Measurements from ENCODE around the gene SPRR4.

Gene SPRR4

GRCh38 chr1:152983743-152984142, 13.3 kb downstream of the SPRR4 start, which contains the start of gene SPRR1A:
SPRR1A (plus strand) TSS chr1:152984081; CDS start chr1:152985231, 1,150 bp downstream.
- H3K4me2 ChIP-seq (ENCODE audit: low read length) = no peak within 1 kb of the TSS
- no peak within 1 kb of the TSS for H3K4ac ChIP-seq (ENCODE audit: low read depth, low read length)
- no peak for DNase-seq
- no peaks in the 10 kb centered on the region for H3K79me2 ChIP-seq (ENCODE audit: control insufficient read depth, insufficient read depth, low read length, poor library complexity)
- H3K79me1 ChIP-seq (ENCODE audit: low read length) = no peaks in the 10 kb centered on the region
- no peak within 1 kb of the TSS for H4K12ac ChIP-seq (ENCODE audit: low read depth, low read length)
- H3K36me3 ChIP-seq (ENCODE audit: control insufficient read depth in 1 of 2, insufficient read depth in 2 of 2, low read length in 2 of 2) = no peaks in the 10 kb centered on the region
- H2BK12ac ChIP-seq (ENCODE audit: low read length) = no peak within 1 kb of the TSS
- peaks cover 2% of the 10 kb centered on the region for H3K9me3 ChIP-seq (ENCODE audit: insufficient read depth, low read depth, low read length)
- H3K27me3 ChIP-seq (ENCODE audit: insufficient read depth, low read length) = no peaks in the 10 kb centered on the region
- no peak within 1 kb of the TSS for H2AK5ac ChIP-seq (ENCODE audit: low read length)
- no peak within 1 kb of the TSS for H3K27ac ChIP-seq (ENCODE audit: low read depth, low read length)
- H4K8ac ChIP-seq (ENCODE audit: low read depth, low read length) = no peak within 1 kb of the TSS
- H3K18ac ChIP-seq (ENCODE audit: low read length) = no peak within 1 kb of the TSS
- WGBS (ENCODE audit: extremely low coverage, insufficient coverage, insufficient read length) = no CpG with 5 or more reads among the region's 3 CpGs
- no peak within 1 kb of the TSS for H3K23ac ChIP-seq (ENCODE audit: low read length)
- no peak within 1 kb of the TSS for H3K4me3 ChIP-seq (ENCODE audit: low read depth, low read length)
- no peak within 1 kb of the TSS for H2BK120ac ChIP-seq (ENCODE audit: insufficient read depth, low read length, poor library complexity)
- no peaks in the 10 kb centered on the region for H3K4me1 ChIP-seq (ENCODE audit: control insufficient read depth in 1 of 2, insufficient read depth in 2 of 2, low read length in 2 of 2)
- H2AFZ ChIP-seq (ENCODE audit: insufficient read depth, low read length, poor library complexity) = no peak within 1 kb of the TSS
- H3K14ac ChIP-seq (ENCODE audit: low read length) = no peak within 1 kb of the TSS
- no peak within 1 kb of the TSS for H2BK5ac ChIP-seq (ENCODE audit: low read depth, low read length, poor library complexity)
- no peak within 1 kb of the TSS for H3K9ac ChIP-seq (ENCODE audit: low read length)
- no peak within 1 kb of the TSS for H4K91ac ChIP-seq (ENCODE audit: low read depth, low read length)

- H3K18ac ChIP-seq (ENCODE audit: low read length) = no peak overlapping the region
- H3K4me2 ChIP-seq (ENCODE audit: low read length) = no peak overlapping the region
- no peak overlapping the region for H4K8ac ChIP-seq (ENCODE audit: low read depth, low read length)
- no peaks in the 10 kb centered on the region for H3K27me3 ChIP-seq (ENCODE audit: insufficient read depth, low read length)
- no peak overlapping the region for H3K27ac ChIP-seq (ENCODE audit: low read depth, low read length)
- H2BK5ac ChIP-seq (ENCODE audit: low read depth, low read length, poor library complexity) = no peak overlapping the region
- H3K79me1 ChIP-seq (ENCODE audit: low read length) = no peaks in the 10 kb centered on the region
- H4K12ac ChIP-seq (ENCODE audit: low read depth, low read length) = no peak overlapping the region
- H3K4ac ChIP-seq (ENCODE audit: low read depth, low read length) = no peak overlapping the region
- no peak for DNase-seq
- no peak overlapping the region for H3K4me3 ChIP-seq (ENCODE audit: low read depth, low read length)
- no peaks in the 10 kb centered on the region for H3K4me1 ChIP-seq (ENCODE audit: control insufficient read depth in 1 of 2, insufficient read depth in 2 of 2, low read length in 2 of 2)
- H3K23ac ChIP-seq (ENCODE audit: low read length) = no peak overlapping the region
- WGBS (ENCODE audit: extremely low coverage, insufficient coverage, insufficient read length) = no CpG with 5 or more reads among the region's 2 CpGs
- H4K91ac ChIP-seq (ENCODE audit: low read depth, low read length) = no peak overlapping the region
- H3K9ac ChIP-seq (ENCODE audit: low read length) = no peak overlapping the region
- no peak overlapping the region for H2BK120ac ChIP-seq (ENCODE audit: insufficient read depth, low read length, poor library complexity)
- H2AK5ac ChIP-seq (ENCODE audit: low read length) = no peak overlapping the region
- no peak overlapping the region for H2BK12ac ChIP-seq (ENCODE audit: low read length)
- H2AFZ ChIP-seq (ENCODE audit: insufficient read depth, low read length, poor library complexity) = no peak overlapping the region
- no peak overlapping the region for H3K14ac ChIP-seq (ENCODE audit: low read length)
- H3K9me3 ChIP-seq (ENCODE audit: insufficient read depth, low read depth, low read length) = peaks cover 2% of the 10 kb centered on the region
- H3K36me3 ChIP-seq (ENCODE audit: control insufficient read depth in 1 of 2, insufficient read depth in 2 of 2, low read length in 2 of 2) = no peaks in the 10 kb centered on the region
- no peaks in the 10 kb centered on the region for H3K79me2 ChIP-seq (ENCODE audit: control insufficient read depth, insufficient read depth, low read length, poor library complexity)
Measured at GRCh38 chr1:152986578-152986977, 16.1 kb downstream of the SPRR4 start.

- peaks cover 4 to 10% of the 10 kb centered on the region in 2 experiments for H3K4me1 ChIP-seq (ENCODE audit: control insufficient read depth in 1 of 2, insufficient read depth in 2 of 2, low read length in 2 of 2)
- no peak overlapping the region for H3K27ac ChIP-seq (ENCODE audit: low read depth, low read length)
- no peak overlapping the region for H4K12ac ChIP-seq (ENCODE audit: low read depth, low read length)
- WGBS (ENCODE audit: extremely low coverage, insufficient coverage, insufficient read length) = no CpG with 5 or more reads among the region's 6 CpGs
- no peak overlapping the region for H2BK120ac ChIP-seq (ENCODE audit: insufficient read depth, low read length, poor library complexity)
- no peak overlapping the region for H3K23ac ChIP-seq (ENCODE audit: low read length)
- H2AFZ ChIP-seq (ENCODE audit: insufficient read depth, low read length, poor library complexity) = no peak overlapping the region
- H3K27me3 ChIP-seq (ENCODE audit: insufficient read depth, low read length) = no peaks in the 10 kb centered on the region
- no peak overlapping the region for H3K14ac ChIP-seq (ENCODE audit: low read length)
- H4K91ac ChIP-seq (ENCODE audit: low read depth, low read length) = no peak overlapping the region
- H2AK5ac ChIP-seq (ENCODE audit: low read length) = no peak overlapping the region
- no peak overlapping the region for H3K4me2 ChIP-seq (ENCODE audit: low read length)
- H2BK12ac ChIP-seq (ENCODE audit: low read length) = no peak overlapping the region
- H3K9ac ChIP-seq (ENCODE audit: low read length) = no peak overlapping the region
- no peak for DNase-seq
- no peaks in the 10 kb centered on the region for H3K36me3 ChIP-seq (ENCODE audit: control insufficient read depth in 1 of 2, insufficient read depth in 2 of 2, low read length in 2 of 2)
- no peak overlapping the region for H3K4ac ChIP-seq (ENCODE audit: low read depth, low read length)
- H2BK5ac ChIP-seq (ENCODE audit: low read depth, low read length, poor library complexity) = no peak overlapping the region
- H3K9me3 ChIP-seq (ENCODE audit: insufficient read depth, low read depth, low read length) = peaks cover 1% of the 10 kb centered on the region
- H3K18ac ChIP-seq (ENCODE audit: low read length) = no peak overlapping the region
- H3K4me3 ChIP-seq (ENCODE audit: low read depth, low read length) = no peak overlapping the region
- no peaks in the 10 kb centered on the region for H3K79me1 ChIP-seq (ENCODE audit: low read length)
- H4K8ac ChIP-seq (ENCODE audit: low read depth, low read length) = no peak overlapping the region
- no peaks in the 10 kb centered on the region for H3K79me2 ChIP-seq (ENCODE audit: control insufficient read depth, insufficient read depth, low read length, poor library complexity)
Measured at GRCh38 chr1:152993186-152993585, 22.7 kb downstream of the SPRR4 start.

- no peak overlapping the region for H3K9ac ChIP-seq (ENCODE audit: low read length)
- no peak overlapping the region for H3K4me3 ChIP-seq (ENCODE audit: low read depth, low read length)
- no peak overlapping the region for H3K18ac ChIP-seq (ENCODE audit: low read length)
- no peak overlapping the region for H3K23ac ChIP-seq (ENCODE audit: low read length)
- no peak overlapping the region for H3K14ac ChIP-seq (ENCODE audit: low read length)
- H3K36me3 ChIP-seq (ENCODE audit: control insufficient read depth in 1 of 2, insufficient read depth in 2 of 2, low read length in 2 of 2) = no peaks in the 10 kb centered on the region
- peaks cover 12 to 17% of the 10 kb centered on the region in 2 experiments for H3K4me1 ChIP-seq (ENCODE audit: control insufficient read depth in 1 of 2, insufficient read depth in 2 of 2, low read length in 2 of 2)
- no peak overlapping the region for H2BK5ac ChIP-seq (ENCODE audit: low read depth, low read length, poor library complexity)
- no CpG with 5 or more reads among the region's 1 CpG for WGBS (ENCODE audit: extremely low coverage, insufficient coverage, insufficient read length)
- no peaks in the 10 kb centered on the region for H3K79me2 ChIP-seq (ENCODE audit: control insufficient read depth, insufficient read depth, low read length, poor library complexity)
- H4K8ac ChIP-seq (ENCODE audit: low read depth, low read length) = no peak overlapping the region
- no peaks in the 10 kb centered on the region for H3K79me1 ChIP-seq (ENCODE audit: low read length)
- no peak overlapping the region for H2AK5ac ChIP-seq (ENCODE audit: low read length)
- no peak overlapping the region for H4K91ac ChIP-seq (ENCODE audit: low read depth, low read length)
- H3K27me3 ChIP-seq (ENCODE audit: insufficient read depth, low read length) = no peaks in the 10 kb centered on the region
- H2BK12ac ChIP-seq (ENCODE audit: low read length) = no peak overlapping the region
- H3K4ac ChIP-seq (ENCODE audit: low read depth, low read length) = no peak overlapping the region
- H3K27ac ChIP-seq (ENCODE audit: low read depth, low read length) = no peak overlapping the region
- H3K9me3 ChIP-seq (ENCODE audit: insufficient read depth, low read depth, low read length) = peaks cover 1% of the 10 kb centered on the region
- H2AFZ ChIP-seq (ENCODE audit: insufficient read depth, low read length, poor library complexity) = no peak overlapping the region
- DNase-seq = no peak
- H4K12ac ChIP-seq (ENCODE audit: low read depth, low read length) = no peak overlapping the region
- no peak overlapping the region for H3K4me2 ChIP-seq (ENCODE audit: low read length)
- H2BK120ac ChIP-seq (ENCODE audit: insufficient read depth, low read length, poor library complexity) = no peak overlapping the region
Measured at GRCh38 chr1:152995842-152996241, 25.4 kb downstream of the SPRR4 start.
